Caco-2 (cell line): ENCODE data around the gene CCR9. TPM values are rescaled to one million over a fixed set of nuclear protein-coding genes. Genes with fewer than 3 reads are reported as not detected.

ENCODE experiments used
- BruUV-seq: library from RNA; stranded (reverse); fragments of 400-500 nt; replicated peaks from 2 replicates; lab custom pipeline; 2021; lab: Mats Ljungman, UMichigan
- CTCF ChIA-PET: fragments of 300-600 bp; sonication (Branson Sonifier 250); formaldehyde crosslinking; loops from one replicate; lab custom pipeline; 2022; ENCODE audit warnings: antibody characterized with exemption; lab: Charles Lee
- POLR2A ChIA-PET: fragments of 300-600 bp; sonication (Branson Sonifier 250); formaldehyde crosslinking; loops from one replicate; lab custom pipeline; 2022; ENCODE audit warnings: antibody characterized with exemption; lab: Charles Lee
- DNase-seq, 2 experiments: peaks; one replicate each; pipeline versions ENCODE4 v3.0.0 to v3.0.0-alpha.2; 2020 to 2022
- H3K27me3 ChIP-seq: replicated peaks from 2 replicates; pipeline ENCODE4 v1.6.0; 2011; ENCODE audit warnings: low read length; ENCODE audit not compliant: control insufficient read depth, insufficient read depth
- H3K36me3 ChIP-seq: 2 replicates; pipeline ENCODE4 v1.5.1; 2011; ENCODE audit warnings: low read length; ENCODE audit not compliant: control insufficient read depth, insufficient read depth
- H3K4me1 ChIP-seq: fragments of 250-450 bp; sonication (Bioruptor Pico); 2 replicates; pipeline ENCODE4 v1.5.1; 2020; ENCODE audit warnings: mild to moderate bottlenecking
- H3K4me3 ChIP-seq: 2 replicates; pipeline ENCODE4 v1.5.1; 2011; ENCODE audit warnings: low read depth, mild to moderate bottlenecking, control low read depth, low read length
- H3K9me3 ChIP-seq: fragments of 250-450 bp; sonication (Bioruptor Pico); 2 replicates; pipeline ENCODE4 v1.5.1; 2020; ENCODE audit warnings: mild to moderate bottlenecking, moderate library complexity
- H3K27ac Mint-ChIP-seq: one replicate; pipeline ENCODE4 v1.8.0; 2022; ENCODE audit warnings: mixed read lengths; ENCODE audit not compliant: unreplicated experiment
- H3K27me3 Mint-ChIP-seq: one replicate; pipeline ENCODE4 v1.8.0; 2022; ENCODE audit warnings: mixed read lengths; ENCODE audit not compliant: insufficient read depth, unreplicated experiment
- H3K36me3 Mint-ChIP-seq: one replicate; pipeline ENCODE4 v1.8.0; 2022; ENCODE audit warnings: mild to moderate bottlenecking, mixed read lengths; ENCODE audit not compliant: insufficient read depth, unreplicated experiment
- H3K4me1 Mint-ChIP-seq: one replicate; pipeline ENCODE4 v1.8.0; 2022; ENCODE audit warnings: low read depth, mixed read lengths; ENCODE audit not compliant: unreplicated experiment
- H3K4me3 Mint-ChIP-seq: one replicate; pipeline ENCODE4 v1.8.0; 2022; ENCODE audit warnings: mild to moderate bottlenecking, moderate library complexity, mixed read lengths; ENCODE audit not compliant: unreplicated experiment
- H3K9me3 Mint-ChIP-seq: one replicate; pipeline ENCODE4 v1.8.0; 2022; ENCODE audit warnings: mixed read lengths; ENCODE audit not compliant: unreplicated experiment
- intact Hi-C: fragments of 100-400 bp; cut with micrococcal nuclease; formaldehyde crosslinking; loops from one replicate; pipeline ENCODE4 v1.10.0; 2022; ENCODE audit not compliant: unreplicated experiment
- total RNA-seq: library from RNA; stranded (reverse); gene quantifications from 2 replicates; pipeline ENCODE4 v1.2.3, GENCODE V29; 2022
- TF ChIP-seq, protein P1 (sequence below), 2 experiments: fragments of 200-600 bp in 1 of 2; IDR thresholded peaks; 1 replicate in 1 of 2; 2 replicates in 1 of 2; pipeline versions ENCODE4 v1.5.1 to v1.8.0; 2011 to 2022; ENCODE audit warnings: antibody characterized with exemption in 1 of 2, control low read depth in 1 of 2, inconsistent platforms in 1 of 2, low read depth in 1 of 2, low read length in 1 of 2, mild to moderate bottlenecking in 1 of 2, moderate library complexity in 1 of 2; ENCODE audit not compliant: insufficient read depth in 1 of 2, severe bottlenecking in 1 of 2, unreplicated experiment in 1 of 2

Gene CCR9
- total RNA-seq, 1 experiment from 2014 or later = not detected

DNA sequence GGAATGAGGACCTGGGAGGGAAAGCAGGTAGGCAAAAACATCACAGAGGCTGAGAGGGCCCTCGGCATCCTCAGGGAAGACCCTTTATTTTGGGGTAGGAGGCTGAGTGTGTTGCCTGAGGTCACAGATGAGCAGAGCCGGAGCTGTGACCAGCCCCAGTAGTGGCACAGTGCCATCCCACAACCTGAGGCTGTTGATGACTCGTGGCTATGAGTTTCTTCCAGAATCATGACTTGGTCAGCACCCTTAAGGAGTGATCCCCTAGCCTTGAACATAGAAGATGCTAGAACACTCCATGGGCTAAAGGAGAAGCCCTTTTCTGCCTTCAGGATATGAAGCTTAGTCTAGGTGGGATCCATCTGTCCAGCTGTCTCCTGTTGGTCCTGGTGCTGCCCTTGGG is 37.4 kb downstream of the CCR9 start:
- no TSS peak for BruUV-seq
- H3K36me3 Mint-ChIP-seq = peaks cover 15% of the 10 kb centered on the region
- no peak overlapping the region for H3K4me3 Mint-ChIP-seq
- no peak for DNase-seq
- ChIA-PET CTCF (no interaction called here), POLR2A (interaction anchor here (0.6 kb wide), 1 partner anchor 413 kb away, joined by 5 read pairs; no protein-coding TSS in a partner anchor)
- Histone ChIP-seq H3K9me3 (no peaks in the 10 kb centered on the region), H3K4me3 (no peak overlapping the region), H3K36me3 (no peaks in the 10 kb centered on the region), H3K4me1 (no peaks in the 10 kb centered on the region), H3K27me3 (no peaks in the 10 kb centered on the region)
- no peak overlapping the region for H3K27ac Mint-ChIP-seq
- no peaks in the 10 kb centered on the region for H3K9me3 Mint-ChIP-seq
- intact Hi-C loops = no loop called here
- no peaks in the 10 kb centered on the region for H3K4me1 Mint-ChIP-seq
- no peaks in the 10 kb centered on the region for H3K27me3 Mint-ChIP-seq
- TF ChIP-seq, protein P1, sequence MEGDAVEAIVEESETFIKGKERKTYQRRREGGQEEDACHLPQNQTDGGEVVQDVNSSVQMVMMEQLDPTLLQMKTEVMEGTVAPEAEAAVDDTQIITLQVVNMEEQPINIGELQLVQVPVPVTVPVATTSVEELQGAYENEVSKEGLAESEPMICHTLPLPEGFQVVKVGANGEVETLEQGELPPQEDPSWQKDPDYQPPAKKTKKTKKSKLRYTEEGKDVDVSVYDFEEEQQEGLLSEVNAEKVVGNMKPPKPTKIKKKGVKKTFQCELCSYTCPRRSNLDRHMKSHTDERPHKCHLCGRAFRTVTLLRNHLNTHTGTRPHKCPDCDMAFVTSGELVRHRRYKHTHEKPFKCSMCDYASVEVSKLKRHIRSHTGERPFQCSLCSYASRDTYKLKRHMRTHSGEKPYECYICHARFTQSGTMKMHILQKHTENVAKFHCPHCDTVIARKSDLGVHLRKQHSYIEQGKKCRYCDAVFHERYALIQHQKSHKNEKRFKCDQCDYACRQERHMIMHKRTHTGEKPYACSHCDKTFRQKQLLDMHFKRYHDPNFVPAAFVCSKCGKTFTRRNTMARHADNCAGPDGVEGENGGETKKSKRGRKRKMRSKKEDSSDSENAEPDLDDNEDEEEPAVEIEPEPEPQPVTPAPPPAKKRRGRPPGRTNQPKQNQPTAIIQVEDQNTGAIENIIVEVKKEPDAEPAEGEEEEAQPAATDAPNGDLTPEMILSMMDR (IDR thresholded peaks at IDR 0.05; ENCODE audit: insufficient read depth in 1 of 2, low read depth in 1 of 2, low read length in 1 of 2, severe bottlenecking in 1 of 2, unreplicated experiment in 1 of 2) = no peak

DNA sequence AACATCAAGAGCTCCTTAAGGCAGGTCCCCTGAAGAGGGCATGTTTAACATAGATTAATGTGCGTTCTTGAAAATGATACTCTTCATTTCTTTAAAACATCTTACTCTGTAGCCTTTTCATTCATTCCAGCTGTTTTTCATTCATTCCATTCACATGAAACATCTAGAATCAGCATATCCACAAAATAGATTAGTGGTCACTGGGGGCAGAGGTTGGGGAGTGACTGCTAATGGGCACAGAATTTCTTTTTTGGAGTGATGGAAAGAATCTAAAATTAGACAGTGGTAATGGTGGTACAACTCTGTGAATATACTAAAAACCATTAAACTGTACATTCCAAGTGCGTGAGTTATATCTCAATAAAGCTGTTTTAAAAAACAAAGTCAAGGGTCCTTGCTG is 41.5 kb downstream of the CCR9 start:
- TF ChIP-seq, protein P1 (IDR thresholded peaks at IDR 0.05; ENCODE audit: insufficient read depth in 1 of 2, low read depth in 1 of 2, low read length in 1 of 2, severe bottlenecking in 1 of 2, unreplicated experiment in 1 of 2) = no peak
- no peaks in the 10 kb centered on the region for H3K9me3 ChIP-seq
- H3K36me3 Mint-ChIP-seq = peaks cover 19% of the 10 kb centered on the region
- BruUV-seq = no TSS peak
- H3K36me3 ChIP-seq = no peaks in the 10 kb centered on the region
- no peaks in the 10 kb centered on the region for H3K27me3 ChIP-seq
- no peak overlapping the region for H3K4me3 Mint-ChIP-seq
- H3K4me1 ChIP-seq = no peaks in the 10 kb centered on the region
- H3K27me3 Mint-ChIP-seq = no peaks in the 10 kb centered on the region
- no peaks in the 10 kb centered on the region for H3K4me1 Mint-ChIP-seq
- intact Hi-C loops = loop anchor here (5.0 kb wide), 2 partner anchors 86 to 416 kb away; partner anchors contain the start of gene LZTFL1
- no peak for DNase-seq
- H3K4me3 ChIP-seq = no peak overlapping the region
- CTCF ChIA-PET = no interaction called here
- no peak overlapping the region for H3K27ac Mint-ChIP-seq
- no peaks in the 10 kb centered on the region for H3K9me3 Mint-ChIP-seq
- POLR2A ChIA-PET = no interaction called here

DNA sequence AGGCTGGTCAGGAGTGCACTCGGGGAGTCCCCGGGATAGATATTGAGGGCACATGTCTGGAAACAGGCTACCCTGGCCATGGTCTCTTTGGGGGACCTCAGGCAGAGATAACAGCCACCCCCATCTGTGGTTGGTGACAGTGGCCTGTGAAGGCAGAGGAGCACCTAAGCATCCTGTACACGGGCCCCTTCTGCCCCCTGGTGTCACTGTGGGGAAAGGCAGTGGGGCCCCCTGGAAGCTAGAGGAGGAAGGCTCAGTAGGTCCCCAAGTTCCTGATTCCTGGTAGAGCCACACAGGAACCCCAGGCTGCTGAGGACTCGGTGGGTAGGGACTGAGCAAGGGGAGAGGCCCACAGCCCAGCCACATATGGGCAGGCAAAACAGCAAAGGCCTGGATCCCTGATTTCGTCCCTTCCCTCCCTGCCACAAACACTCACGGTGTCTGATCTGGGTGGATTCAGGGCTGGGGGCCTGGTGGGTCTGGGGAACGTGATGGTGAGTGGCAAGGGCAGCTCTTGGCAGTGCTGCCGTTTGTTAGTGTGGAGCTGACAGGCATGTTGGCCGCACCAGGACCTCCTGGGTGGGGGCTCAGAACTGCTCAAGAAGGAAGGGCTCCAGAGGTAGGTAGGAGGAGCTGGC is 42.8 kb downstream of the CCR9 start:
- Histone ChIP-seq H3K4me1 (no peaks in the 10 kb centered on the region), H3K27me3 (no peaks in the 10 kb centered on the region), H3K4me3 (no peak overlapping the region), H3K36me3 (0 out of 2 replicates have a peak, but pooled peaks cover 1% of the 10 kb centered on the region), H3K9me3 (no peaks in the 10 kb centered on the region)
- H3K36me3 Mint-ChIP-seq = peaks cover 27% of the 10 kb centered on the region
- H3K9me3 Mint-ChIP-seq = no peaks in the 10 kb centered on the region
- no peaks in the 10 kb centered on the region for H3K27me3 Mint-ChIP-seq
- H3K4me1 Mint-ChIP-seq = no peaks in the 10 kb centered on the region
- intact Hi-C loops = loop anchor here (1.0 to 5.0 kb wide), 3 partner anchors 87 to 417 kb away; partner anchors contain the start of gene LZTFL1
- no TSS peak for BruUV-seq
- DNase-seq = peak; percentile 38 to 68
- POLR2A ChIA-PET = no interaction called here
- CTCF ChIA-PET = interaction anchor here (0.5 to 1.4 kb wide), 7 partner anchors 10 to 1599 kb away, joined by 3 to 12 read pairs (median 4); partner anchors contain the start of gene CCR1
- no peak overlapping the region for H3K4me3 Mint-ChIP-seq
- H3K27ac Mint-ChIP-seq = no peak overlapping the region
- TF ChIP-seq, protein P1 (IDR thresholded peaks at IDR 0.05; ENCODE audit: insufficient read depth in 1 of 2, low read depth in 1 of 2, low read length in 1 of 2, severe bottlenecking in 1 of 2, unreplicated experiment in 1 of 2) = peak; percentile 59 to 82
